HG03442 (cell line): Measurements from ENCODE around the gene UBALD2.

Experiments
- ATAC-seq: cut with Tn5 transposase; IDR thresholded peaks from one replicate; pipeline ENCODE4 v1.9.1; 2021; ENCODE audit warnings: mild to moderate bottlenecking, moderate library complexity; ENCODE audit not compliant: unreplicated experiment

Gene UBALD2

GRCh38 chr17:76314392-76315227 lies 49.5 kb downstream of the UBALD2 start:
- no peak for ATAC-seq

GRCh38 chr17:76317535-76317934 lies 52.4 kb downstream of the UBALD2 start:
- no peak for ATAC-seq

GRCh38 chr17:76318586-76318985 lies 53.4 kb downstream of the UBALD2 start:
- no peak for ATAC-seq
